Right lung (tissue), 10 donors: ENCODE data around the gene SCN3A. TPM values are rescaled to one million over a fixed set of nuclear protein-coding genes. Genes with fewer than 3 reads are reported as not detected.

Experiments
- DNase-seq, 2 donors: peaks; one replicate each; pipeline ENCODE4 v3.0.0-alpha.2; 2013
- long read RNA-seq, 8 donors: transcript quantifications; one replicate each; lab custom pipeline, GENCODE V29; 2026
- polyA plus RNA-seq, 5 donors: library from polyadenylated mRNA; unstranded; fragments of 120-200 nt; gene quantifications; one replicate each; pipeline versions ENCODE4 v1.2.1 to v1.2.3, GENCODE V29; 2013; ENCODE audit warnings: inconsistent platforms in 1 of 5, low replicate concordance in 1 of 5; ENCODE audit not compliant: insufficient read length in 5 of 5, insufficient read depth in 1 of 5

Gene SCN3A
- 1 to 10 TPM in 3 of 5 donors, under 1 TPM in 2; 0.45 to 1.7 (median 1.0) TPM for polyA plus RNA-seq
- long read RNA-seq, donor 1, result 0 reads
- long read RNA-seq, donor 2, result 0 reads
- long read RNA-seq, donor 3, result 0 reads
- long read RNA-seq, donor 4, result 0 reads
- long read RNA-seq, donor 5, result 0 reads
- long read RNA-seq, donor 6, result 0 reads
- long read RNA-seq, donor 7, result 0 reads
- long read RNA-seq, donor 8, result 0 reads

DNA sequence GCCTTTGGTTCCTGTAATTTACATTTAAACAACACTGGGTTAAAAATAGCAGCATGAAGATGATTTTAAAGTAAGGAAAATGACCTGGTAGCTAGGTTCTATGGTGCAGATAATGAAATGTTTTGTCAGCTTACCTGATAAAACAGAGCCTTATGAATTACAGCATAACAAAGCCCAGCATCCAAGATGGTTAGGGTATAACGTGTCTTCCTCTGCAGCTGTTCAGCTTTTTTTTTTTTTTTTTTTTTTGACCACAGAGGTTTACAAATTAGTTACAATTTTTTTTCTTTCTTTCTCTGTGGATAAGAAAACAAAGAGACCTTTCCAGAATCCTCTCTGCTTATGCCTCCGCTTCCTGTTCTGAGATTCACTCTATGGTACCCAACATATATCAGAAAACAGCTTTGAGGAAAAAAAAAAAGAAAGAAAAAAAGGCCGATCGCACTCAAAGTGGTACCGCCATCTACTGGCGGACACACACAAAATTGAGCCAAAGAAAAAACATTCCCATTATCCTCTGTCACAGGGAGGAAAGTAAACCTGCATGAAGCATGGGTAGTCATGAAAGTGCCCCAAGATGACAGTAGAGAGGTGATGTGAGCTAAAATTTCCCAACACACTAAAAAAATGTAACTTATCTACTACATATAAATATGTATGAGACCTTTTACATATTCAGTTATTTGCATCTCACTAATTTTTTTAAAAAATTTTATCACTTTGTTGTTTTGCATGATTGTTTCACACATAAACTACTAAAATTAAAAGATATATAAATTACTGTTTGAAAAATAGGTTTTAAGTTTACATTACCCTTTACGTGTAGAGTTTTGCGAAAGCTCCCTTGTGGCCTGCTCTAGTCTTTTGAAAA is at the start of gene SCN3A:
Gene SCN3A (minus strand): TSS at position 362 of the 871 bp plus-strand sequence. CDS start 27,656 bp downstream, outside the sequence.
- DNase-seq, result peak; percentile 12 to 27

DNA sequence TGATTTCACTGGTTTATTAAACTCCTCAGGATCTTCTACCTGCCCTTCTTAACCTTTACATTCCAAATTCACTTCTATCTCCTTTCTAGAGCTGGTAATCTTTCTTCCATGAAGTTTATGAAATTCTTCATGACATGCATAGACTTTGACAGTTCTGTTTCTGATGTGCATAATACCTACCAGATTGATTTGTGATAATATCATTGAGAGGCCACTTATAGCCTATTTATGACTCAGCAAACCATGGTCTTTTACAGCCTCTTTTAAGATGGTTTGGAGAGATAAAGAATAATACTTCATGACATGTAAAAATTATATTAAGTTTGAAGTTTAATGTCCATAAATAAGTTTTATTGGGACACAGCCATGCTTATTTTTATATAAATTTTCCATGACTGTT is 49.3 kb upstream of the SCN3A start:
- no peak for DNase-seq

DNA sequence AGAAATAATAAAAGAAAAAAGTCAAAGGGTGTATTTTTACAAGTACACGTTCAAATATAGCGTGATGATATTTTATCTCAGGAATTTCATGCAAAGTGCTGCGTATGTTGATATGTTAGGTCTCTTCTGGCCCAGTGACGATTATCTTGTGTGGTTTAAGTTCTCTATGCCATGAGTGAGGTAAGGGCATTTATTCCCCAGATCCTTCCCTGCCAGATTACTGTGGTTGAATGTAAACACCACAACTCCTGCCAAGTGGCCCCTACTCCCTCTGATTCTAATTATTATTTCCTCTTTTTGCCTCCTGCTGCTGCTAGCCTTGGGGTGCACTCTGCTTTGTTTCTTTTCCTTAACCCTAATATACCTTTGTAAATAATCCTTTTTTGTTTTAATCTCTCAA is 47.5 kb upstream of the SCN3A start:
- DNase-seq, result no peak

DNA sequence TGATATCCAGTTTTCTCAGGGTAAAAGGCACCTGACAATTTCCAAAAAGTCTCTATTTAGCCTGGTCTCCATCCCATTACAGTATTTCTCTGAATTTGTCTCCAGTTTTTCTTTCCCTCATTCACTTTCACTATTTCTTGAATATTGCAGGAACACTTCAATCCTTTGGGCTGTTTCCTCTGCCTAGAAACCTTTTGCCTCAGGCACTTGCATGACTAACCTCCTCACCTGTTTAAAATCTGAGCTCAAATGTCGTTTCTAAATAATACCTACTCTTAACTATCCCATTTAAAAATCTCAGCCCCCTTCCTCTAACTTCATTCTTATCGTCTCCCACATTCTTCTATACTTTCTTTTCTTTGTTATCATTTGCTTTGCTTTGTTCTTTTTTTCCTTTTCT is 44.4 kb upstream of the SCN3A start:
- DNase-seq, result no peak

DNA sequence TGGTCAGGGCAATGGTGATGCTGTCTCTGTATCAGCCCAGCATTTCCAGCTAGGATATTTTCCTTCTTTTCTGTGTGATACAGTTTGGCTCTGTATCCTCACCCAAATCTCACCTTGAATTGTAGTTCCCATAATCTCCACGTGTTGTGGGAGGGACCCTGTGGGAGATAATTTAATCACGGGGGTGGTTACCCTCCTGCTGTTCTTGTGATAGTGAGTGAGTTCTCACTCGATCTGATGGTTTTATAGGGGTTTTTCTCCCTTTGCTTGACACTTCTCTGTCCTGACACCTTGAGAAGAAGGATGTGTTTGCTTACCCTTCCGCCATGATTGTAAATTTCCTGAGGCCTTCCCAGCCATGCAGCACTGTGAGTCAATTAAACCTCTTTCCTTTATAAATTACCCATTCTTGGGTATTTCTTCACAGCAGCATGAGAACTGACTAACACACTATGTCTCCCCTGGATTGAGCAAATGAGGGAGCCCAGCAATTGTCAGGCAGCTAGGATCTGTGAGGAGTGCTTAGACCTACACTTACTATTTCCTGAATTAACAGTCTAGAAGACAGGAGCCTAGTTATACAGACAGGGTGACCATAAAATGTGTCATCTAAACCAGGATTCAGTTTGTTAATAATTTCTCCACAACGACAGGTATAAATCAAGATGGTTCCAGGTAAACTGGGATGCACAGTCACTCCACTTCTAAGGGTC is 41.4 kb upstream of the SCN3A start:
- DNase-seq, result no peak

DNA sequence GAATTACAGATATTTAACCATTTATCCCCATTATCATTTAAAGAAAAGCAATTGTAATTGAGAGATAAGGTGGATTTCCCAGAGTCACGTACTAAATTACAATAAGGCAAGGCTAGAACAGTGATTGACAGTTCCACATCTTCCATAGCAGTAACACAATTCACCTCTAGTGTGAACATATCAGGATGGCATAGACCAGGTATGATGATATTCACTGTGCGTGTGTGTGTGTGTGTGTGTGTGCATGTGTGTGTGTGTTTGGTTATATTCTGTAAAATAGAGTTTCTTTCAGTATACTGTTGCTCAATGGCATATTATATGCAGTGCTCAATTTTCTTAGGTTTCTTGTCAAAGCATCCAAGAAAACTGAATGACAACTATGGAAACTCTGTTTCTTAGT is 37.1 kb upstream of the SCN3A start:
- DNase-seq, result no peak

DNA sequence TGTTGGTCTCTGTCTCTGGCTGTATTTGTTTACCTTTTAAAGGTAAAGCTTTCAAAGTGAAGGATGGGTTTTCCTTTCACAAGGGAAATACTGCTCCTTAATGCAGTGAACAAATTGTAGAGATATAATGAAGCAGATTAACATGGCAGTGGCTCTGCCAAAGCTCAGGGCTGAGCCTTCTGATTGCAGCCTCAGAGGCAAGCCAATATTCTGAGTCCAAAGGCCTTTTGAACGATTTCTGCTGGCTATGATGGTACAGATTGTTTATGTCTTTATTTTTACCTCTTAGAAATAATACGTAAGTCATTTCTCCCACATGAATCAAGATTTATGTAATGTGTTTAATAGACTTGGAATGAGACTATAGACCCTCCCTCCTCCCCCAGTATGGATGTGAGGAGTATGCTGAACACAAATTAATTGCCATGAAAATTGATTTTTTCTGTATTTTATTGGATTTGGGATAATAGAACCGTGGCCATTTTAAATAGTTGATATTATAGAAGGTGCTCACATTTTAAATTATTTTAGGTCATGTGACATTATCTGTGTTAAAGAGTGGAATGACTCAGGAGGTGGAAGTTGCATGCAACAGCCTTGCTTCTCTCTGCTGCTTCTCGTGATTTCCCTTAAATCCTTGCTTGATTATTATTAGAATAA is 36.1 kb upstream of the SCN3A start:
- no peak for DNase-seq

DNA sequence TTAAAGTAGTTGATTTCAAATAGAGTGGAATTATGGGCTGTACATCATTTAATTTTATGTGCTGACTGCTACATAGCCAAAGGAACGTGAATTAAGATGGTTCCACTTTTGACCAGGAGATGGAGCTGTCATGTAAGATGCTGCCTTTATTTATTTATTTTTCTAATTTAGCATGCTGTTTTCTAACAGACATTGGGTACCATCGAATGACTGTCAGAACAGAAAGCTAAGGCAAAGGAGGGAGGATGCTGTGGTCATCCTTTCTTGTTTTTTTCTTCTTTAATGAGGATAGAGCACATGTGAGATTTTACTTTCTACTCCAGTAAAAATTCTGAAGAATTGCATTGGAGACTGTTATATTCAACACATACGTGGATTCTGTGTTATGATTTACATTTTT is 35.4 kb upstream of the SCN3A start, which contains the start of gene SCN2A:
Gene SCN2A (plus strand): TSS at position 185 of the 400 bp plus-strand sequence. CDS start 56,410 bp downstream, outside the sequence.
- DNase-seq, result peak in 1 of 2 donors; percentile 5

DNA sequence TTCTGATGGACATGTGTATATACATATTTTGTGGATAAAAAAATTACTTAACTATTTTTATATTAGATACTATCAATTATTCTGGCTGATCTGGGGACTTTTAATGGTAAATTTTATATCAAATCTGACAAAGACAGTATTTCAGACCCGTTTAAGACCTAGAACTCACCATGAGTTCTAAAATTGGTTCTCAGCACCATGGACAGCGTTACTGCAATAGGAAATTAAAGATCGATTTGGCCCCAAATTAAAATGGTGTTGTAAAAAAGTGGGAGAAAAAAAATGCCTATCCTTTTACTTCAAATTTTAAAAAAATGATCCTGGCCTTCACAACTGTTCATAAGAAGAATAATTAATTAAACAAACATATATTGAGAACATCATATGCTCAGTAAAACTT is 34.4 kb upstream of the SCN3A start:
- peak in 1 of 2 donors; percentile 12 for DNase-seq

DNA sequence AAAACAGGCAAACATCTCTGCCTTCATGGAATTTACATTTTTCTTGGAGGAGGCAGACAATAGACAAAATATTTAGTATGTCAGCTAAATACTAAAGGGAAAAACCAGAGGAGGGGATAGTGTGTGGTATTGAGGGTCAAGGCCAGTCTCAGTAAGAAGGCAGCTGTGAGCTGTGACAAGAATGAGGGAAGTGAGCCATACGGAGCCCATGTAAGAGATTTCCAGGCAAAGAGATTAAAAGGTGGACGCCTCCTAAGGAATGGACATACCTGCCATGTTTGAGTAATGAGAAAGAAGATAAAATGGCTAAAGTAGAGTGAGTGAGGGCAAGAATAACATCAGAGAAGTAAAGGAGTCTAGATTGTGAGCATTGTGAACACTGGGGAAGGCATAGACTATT is 33.2 kb upstream of the SCN3A start:
- DNase-seq, result no peak

DNA sequence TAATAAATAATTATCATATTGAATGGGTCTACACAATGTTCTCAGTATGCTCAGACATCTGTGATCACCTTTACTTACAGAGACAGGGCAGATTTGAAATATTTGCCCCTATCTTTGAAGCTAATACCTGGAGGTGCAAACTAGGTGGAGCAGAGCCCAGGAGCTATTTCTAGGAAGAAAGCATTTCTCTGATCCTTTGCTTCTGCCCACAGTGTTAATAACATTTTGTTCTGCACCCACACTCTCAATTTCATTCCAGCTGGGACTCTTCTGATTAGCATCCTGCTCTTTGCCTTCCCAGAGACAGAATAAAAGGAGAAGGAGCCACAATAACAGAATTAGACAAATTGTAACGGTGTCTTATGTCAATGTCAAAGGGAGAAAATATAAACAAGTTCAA is 23.7 kb upstream of the SCN3A start:
- DNase-seq, result no peak

DNA sequence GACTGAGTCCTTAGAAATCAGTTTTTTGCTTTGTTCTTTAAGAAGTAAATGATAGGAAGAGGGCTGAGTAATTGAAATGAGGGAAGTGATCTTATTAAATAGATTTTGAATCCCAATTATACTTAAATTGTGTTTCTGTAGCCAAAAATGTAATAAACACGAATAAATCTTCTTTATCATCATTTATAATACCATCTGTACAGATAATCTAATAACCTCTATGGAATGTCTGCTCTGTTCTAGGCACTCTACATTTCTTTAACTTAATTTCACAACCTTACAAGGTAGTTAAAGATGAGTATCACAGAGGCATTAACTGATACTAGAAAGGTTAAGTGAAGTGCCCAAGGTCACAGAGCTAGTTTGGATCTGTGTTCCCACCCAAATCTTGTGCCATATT is 21.1 kb upstream of the SCN3A start:
- no peak for DNase-seq

DNA sequence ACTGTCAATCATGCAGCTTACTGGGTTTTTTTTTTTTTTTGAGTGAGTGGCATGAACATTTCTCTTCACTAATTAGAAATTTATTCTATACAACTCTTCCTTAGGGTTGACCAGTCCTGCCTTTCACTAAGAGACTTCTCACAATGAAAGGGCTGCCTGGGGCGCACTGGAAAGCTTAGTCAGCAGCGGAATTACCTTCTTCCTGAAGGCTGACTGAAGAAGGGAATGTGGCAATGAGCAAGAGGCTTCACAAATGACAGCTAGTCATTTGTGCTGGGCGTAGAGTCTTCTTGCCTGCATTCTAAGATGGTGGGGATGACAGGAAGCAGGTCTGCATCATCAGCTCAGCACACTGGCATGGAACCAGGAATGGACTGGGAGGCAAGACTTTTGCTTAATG is 15.6 kb upstream of the SCN3A start:
- DNase-seq, result no peak

DNA sequence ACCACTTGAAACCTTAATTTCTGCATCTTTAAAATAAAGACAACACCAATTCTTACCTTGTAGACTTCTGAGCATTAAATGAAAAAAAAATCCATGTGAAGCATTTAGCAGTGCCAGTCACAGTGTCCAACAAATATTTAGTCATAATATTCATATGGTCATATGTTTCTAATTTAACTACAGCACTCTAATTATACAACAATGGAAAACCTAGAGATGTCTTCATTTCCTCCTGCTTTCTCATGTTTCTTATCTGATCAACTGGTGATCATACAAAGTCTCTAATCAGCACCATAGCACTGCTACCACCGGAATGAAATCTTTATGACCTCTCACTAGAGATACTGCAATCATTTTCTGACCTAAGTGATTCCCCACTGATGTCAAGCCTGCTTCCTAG is 10.2 kb upstream of the SCN3A start:
- no peak for DNase-seq

DNA sequence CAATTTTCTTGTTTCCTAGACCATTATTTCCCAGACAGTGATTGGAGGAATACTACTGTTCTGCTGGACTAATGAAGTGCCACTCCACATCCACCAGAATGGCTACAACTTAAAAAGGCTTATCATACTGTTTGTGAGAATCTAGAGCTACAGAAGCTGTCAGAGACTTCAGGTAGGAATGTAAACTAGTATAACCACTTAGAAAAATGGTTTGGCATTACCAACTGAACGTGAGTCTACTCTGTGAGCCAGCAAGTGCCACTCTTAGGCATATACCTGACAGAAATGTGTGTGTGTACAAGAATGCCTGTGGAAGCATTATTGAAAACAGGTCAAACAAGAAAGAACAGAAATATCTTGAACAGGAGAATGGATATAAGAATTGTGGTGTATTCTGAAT is 4.2 kb upstream of the SCN3A start:
- no peak for DNase-seq

DNA sequence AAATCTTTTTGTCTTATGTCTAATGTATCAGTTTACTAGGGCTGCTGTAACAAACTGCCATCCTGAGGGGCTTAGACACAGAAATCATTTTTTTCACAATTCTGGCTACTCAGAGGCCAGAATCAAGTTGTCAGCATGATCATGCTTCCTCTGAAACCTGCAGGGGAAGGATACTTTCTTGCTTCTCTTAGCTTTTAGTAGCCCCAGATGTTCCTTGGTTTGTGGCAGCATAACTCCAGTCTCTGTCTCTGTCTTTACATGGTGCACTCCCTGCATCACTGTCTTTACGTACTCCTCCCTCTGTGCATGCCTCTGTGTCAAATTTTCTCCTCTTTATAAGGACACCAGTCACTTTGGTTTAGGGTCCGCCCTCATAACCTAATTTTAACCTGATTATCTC is 2.0 kb upstream of the SCN3A start:
- no peak for DNase-seq

DNA sequence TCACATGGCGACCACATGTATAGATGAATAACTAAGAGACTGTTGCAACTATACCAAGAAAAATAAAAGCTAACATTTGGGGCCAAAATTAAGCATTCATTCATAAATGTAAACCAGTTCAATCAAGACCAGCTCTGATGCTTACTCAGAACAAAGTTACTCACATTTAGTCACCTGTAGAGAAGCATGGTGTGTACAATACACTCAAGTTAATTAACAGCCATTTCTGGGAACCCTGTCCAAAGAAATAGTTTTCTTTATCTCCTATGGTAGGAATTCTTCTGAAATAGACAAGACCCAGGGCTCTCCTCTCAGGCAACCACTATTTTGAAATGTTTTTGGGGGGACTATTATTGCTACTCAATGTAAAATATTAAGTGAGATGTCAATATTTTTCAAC is 1.6 kb downstream of the SCN3A start:
- DNase-seq, result no peak

DNA sequence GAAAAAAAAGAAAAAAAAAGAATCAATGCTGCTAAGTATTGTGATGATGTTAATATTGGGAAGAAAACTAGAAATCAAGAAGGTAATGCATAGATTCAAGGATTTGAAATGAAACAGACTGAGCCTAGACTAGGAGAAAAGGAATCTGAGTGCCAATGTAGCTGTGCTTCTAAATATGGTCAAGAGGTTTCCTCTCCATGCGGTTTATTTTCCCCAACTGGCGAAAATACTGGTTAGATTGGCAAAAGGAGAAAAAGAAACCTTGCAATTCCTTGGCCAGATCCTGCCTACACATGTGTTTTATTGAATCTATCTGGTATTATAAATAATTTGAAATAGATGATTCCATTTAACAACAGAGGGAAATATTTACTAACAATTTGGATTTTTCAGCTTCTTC is 5.7 kb downstream of the SCN3A start:
- no peak for DNase-seq

DNA sequence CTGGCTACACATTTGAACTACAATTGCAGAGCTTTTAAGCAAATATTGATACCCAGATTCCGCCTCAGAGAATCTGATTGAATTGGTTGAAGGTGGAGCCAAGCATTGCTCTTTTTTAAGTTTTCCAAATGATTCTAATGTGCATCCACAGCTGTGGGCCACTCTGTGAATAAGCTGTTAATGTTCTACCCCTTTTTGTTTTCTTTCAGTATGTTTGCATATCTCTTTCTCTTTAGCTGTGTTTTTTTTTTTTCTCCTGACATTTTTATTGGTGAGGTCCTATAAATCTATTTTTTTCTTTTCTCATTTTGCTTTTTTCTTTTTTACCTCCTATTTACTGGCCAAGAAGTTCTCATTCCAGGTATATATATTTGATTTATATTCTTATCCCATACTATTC is 6.5 kb downstream of the SCN3A start:
- DNase-seq, result no peak

DNA sequence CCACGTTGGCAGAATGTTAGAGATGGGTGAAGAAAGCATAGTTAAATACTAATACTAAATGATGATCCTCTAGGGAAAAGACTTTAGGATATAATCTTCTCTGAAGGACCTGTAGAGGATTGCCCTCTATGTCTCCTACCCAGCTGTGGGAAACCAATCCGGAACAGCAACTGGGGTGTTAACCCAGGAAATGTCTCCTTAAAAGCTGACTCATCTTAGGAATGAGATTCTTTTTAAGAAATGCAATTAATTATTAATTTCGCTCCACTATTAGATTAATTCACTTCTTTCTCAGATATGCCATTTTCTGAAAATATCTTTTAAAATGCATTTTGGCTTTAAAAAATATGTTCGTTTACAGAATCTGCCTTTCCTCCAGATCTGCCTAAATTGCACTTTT is 7.4 kb downstream of the SCN3A start:
- no peak for DNase-seq

DNA sequence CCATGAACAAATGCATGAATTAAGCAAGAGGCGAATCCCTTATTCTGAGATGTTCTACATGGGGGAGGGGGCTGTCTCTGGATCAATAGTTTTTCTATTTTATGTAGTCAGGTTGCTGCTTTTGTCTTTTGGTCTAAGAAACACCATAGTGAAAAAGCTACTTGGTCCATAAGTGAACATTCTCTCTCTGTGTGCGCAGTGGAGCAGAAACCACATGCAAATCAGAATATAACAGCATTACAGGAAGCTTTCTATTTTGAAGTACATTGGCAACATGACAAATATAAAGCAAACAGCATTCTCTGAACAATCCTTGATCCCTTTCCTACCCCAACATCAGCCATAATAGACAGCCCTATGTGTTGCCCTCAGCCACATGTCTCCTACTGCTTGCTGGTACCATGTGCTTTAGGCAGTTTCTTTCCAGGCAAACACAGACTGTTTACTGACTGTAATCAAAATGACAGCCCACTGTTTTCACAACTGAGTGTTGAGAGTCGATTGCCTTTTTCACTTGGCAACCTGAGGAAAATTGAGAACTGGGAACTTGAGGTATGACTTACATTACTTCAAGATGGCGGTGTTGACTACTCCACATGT is 10.6 kb downstream of the SCN3A start:
- no peak for DNase-seq

DNA sequence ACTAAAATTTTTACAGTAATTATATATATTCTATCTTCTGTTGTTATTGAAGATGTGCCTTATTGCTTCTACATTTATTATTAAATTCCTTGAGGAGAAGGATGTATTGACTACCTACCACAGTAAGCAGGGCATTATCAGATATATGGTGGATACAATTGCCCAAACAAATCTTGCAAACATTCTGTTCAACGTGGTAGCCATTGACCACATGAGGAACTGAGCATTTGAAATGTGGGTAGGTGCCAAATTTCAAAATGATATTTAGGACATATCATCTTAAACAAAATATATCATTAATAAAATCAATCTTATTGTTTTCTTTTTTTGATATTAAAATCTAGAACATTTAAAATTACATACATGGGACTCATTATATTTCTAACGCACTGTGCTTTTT is 11.1 kb downstream of the SCN3A start:
- DNase-seq, result no peak
